A549 treated with AZD2906 at 1 μM for 4 hours (cell line): ENCODE measurements around the gene RGSL1. TPM values are rescaled to one million over a fixed set of nuclear protein-coding genes. Genes with fewer than 3 reads are reported as not detected.

ENCODE experiments used
- total RNA-seq: library from RNA; stranded (reverse); fragments of 200-300 nt; extraction: Qiagen RNA extraction; gene quantifications from 5 replicates; pipeline ENCODE4 v1.2.3, GENCODE V29; 2022

Gene RGSL1
- not detected in 5 replicates for total RNA-seq

DNA sequence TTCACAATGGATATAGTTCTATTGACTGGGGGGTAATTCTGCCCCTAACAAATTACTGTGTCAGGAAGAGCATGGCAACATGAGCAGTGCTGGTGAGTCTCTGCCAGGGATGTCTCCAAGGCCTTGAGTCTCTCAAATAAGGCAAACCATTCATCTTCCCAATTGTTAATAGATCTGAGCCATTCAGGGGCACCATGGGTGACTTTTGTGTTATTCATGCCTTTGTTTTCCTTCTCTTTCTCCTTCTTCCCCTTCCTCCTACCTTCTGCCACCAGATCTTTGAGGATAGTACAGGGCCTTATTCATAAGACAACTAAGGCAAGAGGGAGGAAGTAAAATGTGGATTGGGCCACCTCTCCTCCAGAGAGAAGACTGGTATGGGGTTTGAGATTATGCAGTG is at the start of gene RGSL1:
TSS of gene RGSL1 (plus strand) at position 60 of the 400 bp plus-strand sequence. CDS start at position 80, 20 bp downstream.

DNA sequence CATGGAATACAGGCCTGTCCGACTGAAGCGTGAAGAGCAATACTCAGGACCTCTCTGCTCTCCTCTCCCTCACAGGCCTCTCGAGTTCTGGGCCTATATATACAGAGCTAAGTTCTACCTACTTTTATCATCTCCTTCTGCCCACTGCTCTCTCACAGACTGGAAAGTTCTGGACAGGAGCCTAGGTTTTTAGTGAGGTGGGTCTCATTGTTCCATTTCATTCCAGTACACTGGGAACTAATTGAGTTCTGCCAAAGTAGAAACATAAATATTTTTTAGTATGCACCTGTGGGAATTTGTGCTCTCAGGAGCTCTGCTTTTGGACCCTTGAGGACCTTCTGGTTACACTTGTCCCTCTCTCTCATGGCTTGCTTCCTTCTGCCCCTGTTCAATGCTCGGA is 49.4 kb upstream of the RGSL1 start, which contains the start of gene TEDDM1:
TSS of gene TEDDM1 (minus strand) at position 101 of the 400 bp plus-strand sequence. CDS start 182 bp downstream, outside the sequence.

GRCh38 chr1:182588500-182589396 is 138.8 kb downstream of the RGSL1 start, which contains the start of gene RNASEL:
Gene RNASEL, minus strand, starts transcription at chr1:182589256. Its CDS starts 2,450 bp downstream, at chr1:182586806.

DNA sequence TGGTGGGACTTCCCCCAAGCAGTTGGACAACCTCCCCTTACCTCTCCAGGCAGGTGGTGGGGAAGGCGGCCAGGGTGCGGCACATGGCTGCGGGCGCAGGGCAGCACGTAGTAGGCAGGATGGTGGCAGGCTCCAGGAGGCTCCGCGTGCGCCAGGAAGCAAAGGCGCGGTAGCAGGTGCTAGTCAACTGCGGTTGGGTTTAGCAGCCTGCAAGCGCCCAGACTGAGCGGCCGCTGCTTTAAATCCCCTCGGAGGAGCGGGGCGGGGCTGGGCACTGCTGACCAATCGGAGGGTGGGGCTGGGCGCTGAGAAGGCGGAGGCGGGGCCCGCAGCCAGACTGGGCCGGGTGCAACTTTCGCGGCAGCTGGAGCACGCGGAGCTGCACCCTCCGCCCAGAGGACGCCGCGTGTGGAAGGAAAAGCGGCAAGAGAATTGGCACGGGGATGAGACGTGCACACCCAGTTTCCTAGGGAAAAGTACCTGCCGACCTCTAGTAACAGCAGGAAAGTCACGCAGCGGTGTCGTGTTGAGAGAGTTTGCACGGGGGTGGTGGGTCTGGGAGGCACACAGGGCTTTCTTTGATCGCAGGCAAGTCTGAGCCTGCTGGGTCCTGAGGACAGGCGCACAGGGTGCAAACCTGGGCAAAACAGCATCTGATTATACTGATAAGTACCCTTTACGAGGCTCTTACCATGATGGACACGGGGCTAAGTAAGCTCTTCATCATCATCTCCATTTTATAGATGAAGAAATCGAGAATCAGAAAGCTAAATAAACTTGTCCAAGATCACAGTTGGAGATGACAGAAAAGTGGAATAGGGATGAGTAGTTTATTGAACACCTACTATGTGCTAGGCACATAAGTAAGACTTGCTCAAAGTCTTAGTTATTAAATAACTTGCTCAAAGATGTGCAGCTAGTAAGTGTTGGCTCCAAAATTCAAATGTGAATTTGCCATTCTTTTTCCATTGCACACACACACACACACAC is 154.5 kb downstream of the RGSL1 start, which contains the start of gene RGS16:
TSS of gene RGS16 (minus strand) at position 215 of the 990 bp plus-strand sequence. CDS start at position 85, 130 bp downstream.

Other genes with a start within 250 kb of the RGSL1 start
- 21.1 to 29.1 TPM (median 27.0 TPM) in 5 replicates for gene GLUL, start 58.4 kb upstream of the RGSL1 start, total RNA-seq
- not detected in 5 replicates for gene TEDDM1, start 49.5 kb upstream of the RGSL1 start, total RNA-seq
- gene RNASEL, start 139.1 kb downstream of the RGSL1 start, total RNA-seq, result 1.4 to 2.0 TPM (median 1.7 TPM) in 5 replicates
- 0.16 to 0.28 TPM (median 0.22 TPM) in 5 replicates for gene RGS16, start 154.2 kb downstream of the RGSL1 start, total RNA-seq
- gene RGS8, start 234.4 kb downstream of the RGSL1 start, total RNA-seq, result not detected in 5 replicates